WERI-Rb-1 (cell line): ENCODE data around the gene SH3TC2.

Source experiments
- DNase-seq: peaks from one replicate; pipeline ENCODE4 v3.0.0-alpha.2; 2020
- H3K27ac ChIP-seq: fragments of 250-450 bp; sonication (Bioruptor Pico); 2 replicates; pipeline ENCODE4 v1.5.1; 2020; ENCODE audit warnings: mild to moderate bottlenecking, moderate library complexity
- H3K27me3 ChIP-seq: fragments of 250-450 bp; sonication (Bioruptor Pico); 2 replicates; pipeline ENCODE4 v1.5.1; 2021; ENCODE audit warnings: mild to moderate bottlenecking, low read depth, moderate library complexity; ENCODE audit not compliant: insufficient read depth, severe bottlenecking
- H3K36me3 ChIP-seq: fragments of 250-450 bp; sonication (Bioruptor Pico); 2 replicates; pipeline ENCODE4 v1.5.1; 2020; ENCODE audit warnings: mild to moderate bottlenecking, moderate library complexity
- H3K4me3 ChIP-seq: 2 replicates; pipeline ENCODE4 v1.5.1; 2011; ENCODE audit warnings: low read depth, mild to moderate bottlenecking, control low read depth, low read length
- H3K9me3 ChIP-seq: fragments of 250-450 bp; sonication (Bioruptor Pico); 2 replicates; pipeline ENCODE4 v1.5.1; 2021; ENCODE audit warnings: mild to moderate bottlenecking, moderate library complexity; ENCODE audit not compliant: severe bottlenecking
- CTCF ChIP-seq: IDR thresholded peaks from 2 replicates; pipeline ENCODE4 v1.5.1; 2011; ENCODE audit warnings: low read depth, mild to moderate bottlenecking, control low read depth, inconsistent platforms, low read length

SH3TC2 gene

GRCh38 chr5:149041242-149041641 is 21.6 kb downstream of the SH3TC2 start:
- no peak overlapping the region for H3K27ac ChIP-seq
- no peaks in the 10 kb centered on the region for H3K9me3 ChIP-seq
- H3K27me3 ChIP-seq = peaks cover 42% of the 10 kb centered on the region
- no peak for DNase-seq
- H3K36me3 ChIP-seq = no peaks in the 10 kb centered on the region
- no peak for TF ChIP-seq CTCF
- H3K4me3 ChIP-seq = no peak overlapping the region

GRCh38 chr5:149040421-149040820 is 22.4 kb downstream of the SH3TC2 start:
- Histone ChIP-seq H3K36me3 (no peaks in the 10 kb centered on the region), H3K4me3 (no peak overlapping the region), H3K27ac (no peak overlapping the region), H3K27me3 (peaks cover 45% of the 10 kb centered on the region), H3K9me3 (no peaks in the 10 kb centered on the region)
- DNase-seq = no peak
- TF ChIP-seq CTCF = no peak

GRCh38 chr5:149039506-149039905 is 23.4 kb downstream of the SH3TC2 start:
- Histone ChIP-seq H3K9me3 (no peaks in the 10 kb centered on the region), H3K27me3 (peaks cover 45% of the 10 kb centered on the region), H3K36me3 (no peaks in the 10 kb centered on the region), H3K27ac (no peak overlapping the region), H3K4me3 (no peak overlapping the region)
- TF ChIP-seq CTCF = no peak
- DNase-seq = no peak

- no peak for TF ChIP-seq CTCF
- Histone ChIP-seq H3K27me3 (peaks cover 45% of the 10 kb centered on the region), H3K27ac (no peak overlapping the region), H3K4me3 (no peak overlapping the region), H3K36me3 (no peaks in the 10 kb centered on the region), H3K9me3 (no peaks in the 10 kb centered on the region)
- no peak for DNase-seq
Observed at GRCh38 chr5:149038336-149039080, 24.4 kb downstream of the SH3TC2 start.

- H3K4me3 ChIP-seq = no peak overlapping the region
- no peak overlapping the region for H3K27ac ChIP-seq
- no peak for TF ChIP-seq CTCF
- DNase-seq = no peak
- peaks cover 42% of the 10 kb centered on the region for H3K27me3 ChIP-seq
- H3K36me3 ChIP-seq = no peaks in the 10 kb centered on the region
- H3K9me3 ChIP-seq = no peaks in the 10 kb centered on the region
Observed at GRCh38 chr5:149037817-149038216, 25.0 kb downstream of the SH3TC2 start.

- Histone ChIP-seq H3K9me3 (no peaks in the 10 kb centered on the region), H3K36me3 (no peaks in the 10 kb centered on the region), H3K27me3 (peaks cover 44% of the 10 kb centered on the region), H3K4me3 (no peak overlapping the region), H3K27ac (no peak overlapping the region)
- no peak for DNase-seq
- no peak for TF ChIP-seq CTCF
Observed at GRCh38 chr5:149036970-149037369, 25.9 kb downstream of the SH3TC2 start.
